Smooth muscle cell of the pulmonary artery (primary cell): ENCODE results near the gene COCH. TPM values are rescaled to one million over a fixed set of nuclear protein-coding genes. Genes with fewer than 3 reads are reported as not detected.

Experiments used
- total RNA-seq: library from RNA; depleted of rRNA; stranded (reverse); fragments of >200 nt; gene quantifications from 2 replicates; pipeline ENCODE4 v1.2.3, GENCODE V29; 2014

The COCH gene
- 0.46 TPM in 1 of 2 replicates, not detected in the other for total RNA-seq

GRCh38 chr14:30874120-30874998 is at the start of gene COCH:
Gene COCH, plus strand, starts transcription at chr14:30874559. Its CDS starts 380 bp downstream, at chr14:30874939.

Other genes starting within 250 kb of the COCH start
- gene AP4S1, start 151.1 kb downstream of the COCH start, total RNA-seq = 3.9 and 5.5 TPM in 2 replicates
- 48.4 and 55.8 TPM in 2 replicates for gene STRN3, start 151.8 kb downstream of the COCH start, total RNA-seq